Nephron (organoid): Measurements from ENCODE around the gene RAB3B.

Experiments used
- H3K27ac Mint-ChIP-seq, 3 experiments: 2 replicates each; pipeline ENCODE4 v1.8.0; 2020; ENCODE audit warnings: mixed read lengths in 3 of 3, mild to moderate bottlenecking in 2 of 3, moderate library complexity in 1 of 3
- H3K27me3 Mint-ChIP-seq: 2 replicates; pipeline ENCODE4 v1.8.0; 2021; ENCODE audit warnings: low read depth, mild to moderate bottlenecking, moderate library complexity, mixed read lengths
- H3K36me3 Mint-ChIP-seq: 2 replicates; pipeline ENCODE4 v1.8.0; 2020; ENCODE audit warnings: low read depth, mixed read lengths
- H3K4me1 Mint-ChIP-seq: 2 replicates; pipeline ENCODE4 v1.8.0; 2020; ENCODE audit warnings: mixed read lengths
- H3K4me3 Mint-ChIP-seq, 3 experiments: 2 replicates each; pipeline ENCODE4 v1.8.0; 2020; ENCODE audit warnings: mild to moderate bottlenecking in 3 of 3, mixed read lengths in 3 of 3, moderate library complexity in 2 of 3
- H3K9me3 Mint-ChIP-seq: 2 replicates; pipeline ENCODE4 v1.8.0; 2020; ENCODE audit warnings: mixed read lengths
- TF ChIP-seq, protein P1 (sequence below), 3 experiments: fragments of 200-600 bp; sonication (generic); IDR thresholded peaks; one replicate each; pipeline ENCODE4 v1.5.0; 2021; ENCODE audit warnings: antibody characterized with exemption in 3 of 3; ENCODE audit not compliant: unreplicated experiment in 3 of 3

RAB3B gene

DNA sequence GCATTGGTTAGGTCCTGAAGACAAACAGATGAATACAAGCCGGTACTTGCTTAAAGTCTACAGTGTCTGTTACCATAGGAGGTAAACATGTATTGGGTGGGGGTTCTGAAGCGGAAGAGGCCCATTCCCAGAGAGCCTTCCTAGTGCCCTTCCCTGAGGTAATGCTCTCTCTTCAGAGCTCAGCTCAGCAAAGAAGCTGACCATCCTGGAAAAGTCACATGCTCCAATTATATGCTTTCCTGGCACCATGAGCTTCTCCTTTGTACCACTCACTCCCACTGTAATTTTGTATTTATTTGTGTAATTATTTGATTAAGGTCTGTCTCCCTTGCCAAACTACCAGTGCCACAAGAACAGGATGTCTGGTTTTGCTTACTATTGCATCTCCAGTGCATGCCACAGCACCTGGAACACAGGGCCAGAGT, 42.0 kb downstream of the RAB3B start:
- Mint-ChIP-seq H3K27me3 (no peaks in the 10 kb centered on the region), H3K4me1 (peaks cover 5% of the 10 kb centered on the region), H3K27ac (no peak overlapping the region), H3K9me3 (no peaks in the 10 kb centered on the region), H3K36me3 (no peaks in the 10 kb centered on the region), H3K4me3 (no peak overlapping the region)
- TF ChIP-seq, protein P1, sequence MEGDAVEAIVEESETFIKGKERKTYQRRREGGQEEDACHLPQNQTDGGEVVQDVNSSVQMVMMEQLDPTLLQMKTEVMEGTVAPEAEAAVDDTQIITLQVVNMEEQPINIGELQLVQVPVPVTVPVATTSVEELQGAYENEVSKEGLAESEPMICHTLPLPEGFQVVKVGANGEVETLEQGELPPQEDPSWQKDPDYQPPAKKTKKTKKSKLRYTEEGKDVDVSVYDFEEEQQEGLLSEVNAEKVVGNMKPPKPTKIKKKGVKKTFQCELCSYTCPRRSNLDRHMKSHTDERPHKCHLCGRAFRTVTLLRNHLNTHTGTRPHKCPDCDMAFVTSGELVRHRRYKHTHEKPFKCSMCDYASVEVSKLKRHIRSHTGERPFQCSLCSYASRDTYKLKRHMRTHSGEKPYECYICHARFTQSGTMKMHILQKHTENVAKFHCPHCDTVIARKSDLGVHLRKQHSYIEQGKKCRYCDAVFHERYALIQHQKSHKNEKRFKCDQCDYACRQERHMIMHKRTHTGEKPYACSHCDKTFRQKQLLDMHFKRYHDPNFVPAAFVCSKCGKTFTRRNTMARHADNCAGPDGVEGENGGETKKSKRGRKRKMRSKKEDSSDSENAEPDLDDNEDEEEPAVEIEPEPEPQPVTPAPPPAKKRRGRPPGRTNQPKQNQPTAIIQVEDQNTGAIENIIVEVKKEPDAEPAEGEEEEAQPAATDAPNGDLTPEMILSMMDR (IDR thresholded peaks at IDR 0.05; ENCODE audit: unreplicated experiment in 3 of 3): no peak

DNA sequence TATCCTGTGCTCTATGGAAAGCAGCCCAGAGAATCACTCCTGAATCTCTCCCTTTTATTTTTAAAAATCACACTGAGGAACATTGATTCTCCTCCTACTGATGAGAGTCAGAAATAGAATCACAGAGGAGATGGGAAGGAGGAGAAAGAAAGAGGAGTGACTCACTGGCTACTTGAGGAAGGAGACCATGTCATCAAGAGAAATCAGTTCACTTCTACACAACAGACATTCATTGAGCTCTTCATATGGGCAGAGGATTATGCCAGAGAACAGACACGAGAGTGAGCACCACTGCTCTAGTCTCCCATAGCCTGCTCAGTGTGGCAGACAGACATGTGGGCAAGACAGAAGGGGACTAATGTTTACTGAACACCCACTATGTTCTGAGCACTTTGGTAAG, 44.2 kb downstream of the RAB3B start:
- TF ChIP-seq, protein P1 (IDR thresholded peaks at IDR 0.05; ENCODE audit: unreplicated experiment in 3 of 3): no peak
- peaks cover 6% of the 10 kb centered on the region for H3K36me3 Mint-ChIP-seq
- H3K9me3 Mint-ChIP-seq: peaks cover 14% of the 10 kb centered on the region
- peaks cover 6% of the 10 kb centered on the region for H3K27me3 Mint-ChIP-seq
- H3K27ac Mint-ChIP-seq: no peak overlapping the region
- H3K4me3 Mint-ChIP-seq: no peak overlapping the region
- H3K4me1 Mint-ChIP-seq: peaks cover 5% of the 10 kb centered on the region

DNA sequence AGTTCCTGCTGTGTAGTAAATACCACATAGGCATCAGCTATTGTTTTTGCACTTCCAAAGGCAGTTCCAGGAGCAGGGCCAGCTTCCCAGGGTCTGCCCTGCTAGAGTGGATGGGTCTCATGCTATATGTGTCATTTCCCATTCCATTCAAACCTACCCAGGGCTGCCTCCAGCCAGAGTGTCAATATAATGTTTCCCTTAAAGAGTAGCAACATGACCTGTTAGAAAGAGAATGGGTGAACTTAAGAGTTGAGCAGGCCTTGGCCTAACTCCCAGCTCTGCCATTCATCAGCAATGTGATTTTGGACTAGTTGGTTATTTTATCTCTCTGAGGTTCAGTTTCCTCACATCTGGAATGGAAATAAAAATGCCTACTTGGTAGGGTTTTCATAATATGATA, 44.9 kb downstream of the RAB3B start:
- Mint-ChIP-seq H3K27me3 (peaks cover 6% of the 10 kb centered on the region), H3K4me1 (peaks cover 5% of the 10 kb centered on the region), H3K27ac (no peak overlapping the region), H3K9me3 (peaks cover 19% of the 10 kb centered on the region), H3K4me3 (no peak overlapping the region), H3K36me3 (peaks cover 11% of the 10 kb centered on the region)
- TF ChIP-seq, protein P1 (IDR thresholded peaks at IDR 0.05; ENCODE audit: unreplicated experiment in 3 of 3): no peak

DNA sequence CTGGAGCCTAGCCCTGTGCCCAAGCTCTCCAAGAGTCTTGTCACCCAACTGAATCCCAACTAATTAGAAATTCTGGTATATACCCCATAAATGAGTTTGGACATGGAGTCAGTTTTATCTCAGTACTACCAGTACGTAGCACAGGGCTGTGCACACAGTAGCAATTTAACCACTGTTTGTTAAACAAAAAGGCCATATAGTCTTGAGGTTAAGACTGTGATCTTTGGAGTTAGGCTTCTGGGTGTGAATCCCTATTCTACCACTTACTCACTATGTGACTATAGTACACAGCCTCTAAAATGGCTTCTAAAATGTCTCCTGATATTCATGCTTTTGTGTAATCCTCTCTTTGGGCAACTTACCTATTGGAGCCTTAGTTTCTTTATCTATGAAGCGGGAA, 48.2 kb downstream of the RAB3B start:
- TF ChIP-seq, protein P1 (IDR thresholded peaks at IDR 0.05; ENCODE audit: unreplicated experiment in 3 of 3): no peak
- no peak overlapping the region for H3K27ac Mint-ChIP-seq
- H3K4me1 Mint-ChIP-seq: no peaks in the 10 kb centered on the region
- H3K36me3 Mint-ChIP-seq: peaks cover 17% of the 10 kb centered on the region
- peaks cover 21% of the 10 kb centered on the region for H3K9me3 Mint-ChIP-seq
- H3K4me3 Mint-ChIP-seq: no peak overlapping the region
- H3K27me3 Mint-ChIP-seq: peaks cover 6% of the 10 kb centered on the region

DNA sequence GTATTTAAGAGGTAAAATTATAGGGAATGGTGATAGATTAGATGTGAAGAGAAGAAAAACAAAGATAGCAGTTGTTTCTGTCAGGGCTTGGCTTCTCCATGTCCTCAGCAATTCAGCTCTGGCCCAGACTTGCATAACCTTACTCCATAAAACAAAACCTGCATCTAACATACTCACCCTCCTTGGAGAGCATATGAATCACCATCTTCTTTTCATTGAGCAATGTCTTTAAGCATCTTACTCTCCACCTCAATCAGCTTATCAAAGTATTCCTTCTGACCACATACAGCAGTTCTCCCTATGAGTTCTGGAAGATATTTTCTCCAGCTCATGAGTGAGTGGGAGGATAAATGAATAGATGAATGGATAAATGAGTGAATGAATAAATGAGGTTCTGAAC, 49.0 kb downstream of the RAB3B start:
- peaks cover 21% of the 10 kb centered on the region for H3K9me3 Mint-ChIP-seq
- no peak overlapping the region for H3K4me3 Mint-ChIP-seq
- no peaks in the 10 kb centered on the region for H3K4me1 Mint-ChIP-seq
- no peak overlapping the region for H3K27ac Mint-ChIP-seq
- peaks cover 6% of the 10 kb centered on the region for H3K27me3 Mint-ChIP-seq
- TF ChIP-seq, protein P1 (IDR thresholded peaks at IDR 0.05; ENCODE audit: unreplicated experiment in 3 of 3): no peak
- peaks cover 17% of the 10 kb centered on the region for H3K36me3 Mint-ChIP-seq

DNA sequence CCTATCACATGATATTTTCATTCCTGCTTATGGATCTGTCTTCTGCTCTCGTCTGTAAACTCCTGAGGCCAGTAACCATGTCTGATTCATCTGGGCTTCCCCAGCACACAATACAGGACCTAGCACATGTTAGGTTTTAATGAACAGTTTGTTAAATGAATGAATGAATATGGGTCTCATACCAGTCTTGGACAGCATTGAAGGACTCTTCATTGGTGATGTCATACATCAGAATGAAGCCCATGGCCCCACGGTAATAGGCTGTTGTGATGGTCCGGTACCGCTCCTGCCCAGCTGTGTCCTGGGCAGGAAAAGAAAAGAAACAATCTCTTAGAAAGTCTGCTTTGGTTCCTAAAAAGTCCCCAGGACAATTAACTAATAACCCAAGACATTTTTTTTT, 53.4 kb downstream of the RAB3B start:
- TF ChIP-seq, protein P1 (IDR thresholded peaks at IDR 0.05; ENCODE audit: unreplicated experiment in 3 of 3): no peak
- Mint-ChIP-seq H3K27ac (no peak overlapping the region), H3K27me3 (peaks cover 4% of the 10 kb centered on the region), H3K4me3 (no peak overlapping the region), H3K4me1 (no peaks in the 10 kb centered on the region), H3K9me3 (peaks cover 13% of the 10 kb centered on the region), H3K36me3 (peaks cover 15% of the 10 kb centered on the region)
